Activated effector memory CD4-positive, alpha-beta T cell treated with Interleukin-2 at 50 U/mL for 16 hours (primary cell): Measurements from ENCODE around the gene KCNE3.

ENCODE experiments used
- DNase-seq: peaks from one replicate; pipeline ENCODE4 v3.0.0-alpha.2; 2020

KCNE3 gene, protein sequence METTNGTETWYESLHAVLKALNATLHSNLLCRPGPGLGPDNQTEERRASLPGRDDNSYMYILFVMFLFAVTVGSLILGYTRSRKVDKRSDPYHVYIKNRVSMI

DNA sequence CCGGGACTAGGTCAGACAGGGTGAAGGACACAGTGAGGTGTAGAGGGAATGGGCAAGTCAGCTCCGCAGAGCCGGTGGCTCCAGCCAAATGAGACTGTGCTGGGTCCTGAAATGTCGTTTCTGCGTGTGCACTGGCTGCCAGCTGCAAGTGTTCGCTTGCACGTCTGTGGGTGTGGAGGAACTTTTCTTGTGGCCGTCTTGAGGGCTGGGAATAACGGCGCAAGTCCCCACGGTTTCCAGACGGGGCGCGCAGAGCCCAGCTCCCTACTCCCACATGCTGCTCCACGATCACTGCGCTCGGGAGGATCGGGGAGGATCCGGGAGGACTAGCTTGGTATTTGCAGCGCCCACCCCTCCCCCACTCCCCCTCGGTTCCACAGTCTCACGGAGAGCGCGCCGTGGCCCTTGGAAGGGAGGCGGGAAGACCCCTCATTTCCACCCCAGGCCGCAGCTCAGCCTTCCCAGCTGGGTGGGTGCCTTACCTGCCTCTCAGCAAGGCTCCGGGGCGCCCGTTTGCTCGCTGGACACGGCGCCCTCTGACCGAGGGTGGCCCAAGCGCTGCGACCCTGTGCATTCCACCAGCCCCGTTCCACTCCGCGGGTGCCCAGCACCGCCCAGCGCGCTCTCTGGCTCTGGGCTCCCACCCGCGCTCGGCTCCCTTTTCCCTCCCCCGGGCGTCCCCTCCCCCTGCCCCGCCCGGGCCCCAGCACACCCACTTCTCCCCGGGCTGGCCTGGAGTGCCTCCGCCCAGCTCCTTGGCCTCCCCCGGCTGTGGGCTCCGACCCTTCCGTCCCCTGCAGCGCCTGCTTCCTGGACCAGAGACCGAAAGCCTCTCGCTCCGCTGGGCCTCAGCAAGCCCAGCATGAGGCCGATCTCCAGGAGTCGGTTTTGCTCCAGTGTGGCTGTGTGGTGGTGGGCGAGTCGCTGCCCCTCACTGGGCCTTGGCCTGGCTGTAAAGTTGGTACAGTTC is at the start of gene KCNE3:
KCNE3 (minus strand) TSS at position 634 of the 970 bp plus-strand sequence. CDS start 9,986 bp downstream, outside the sequence.
- no peak for DNase-seq

DNA sequence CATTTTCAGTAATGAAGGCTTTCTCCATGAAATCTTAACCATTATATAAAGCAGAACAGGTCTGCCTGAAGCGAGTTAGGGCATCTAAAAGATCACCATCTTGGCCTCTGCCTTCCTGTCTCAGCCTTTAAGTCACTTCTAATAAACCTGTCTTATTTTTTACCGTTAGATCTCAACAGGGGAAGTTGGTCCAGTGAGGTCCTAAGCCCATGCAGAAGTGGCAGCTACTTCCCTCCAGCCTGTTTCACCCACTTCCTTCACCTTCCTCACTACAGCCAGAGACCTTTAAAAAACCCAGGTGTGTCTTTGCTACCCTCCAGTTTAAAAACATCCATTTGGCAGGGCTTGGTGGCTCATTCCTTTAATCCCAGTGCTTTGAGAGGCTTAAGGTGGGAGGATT is 40.2 kb upstream of the KCNE3 start:
- DNase-seq, result no peak

DNA sequence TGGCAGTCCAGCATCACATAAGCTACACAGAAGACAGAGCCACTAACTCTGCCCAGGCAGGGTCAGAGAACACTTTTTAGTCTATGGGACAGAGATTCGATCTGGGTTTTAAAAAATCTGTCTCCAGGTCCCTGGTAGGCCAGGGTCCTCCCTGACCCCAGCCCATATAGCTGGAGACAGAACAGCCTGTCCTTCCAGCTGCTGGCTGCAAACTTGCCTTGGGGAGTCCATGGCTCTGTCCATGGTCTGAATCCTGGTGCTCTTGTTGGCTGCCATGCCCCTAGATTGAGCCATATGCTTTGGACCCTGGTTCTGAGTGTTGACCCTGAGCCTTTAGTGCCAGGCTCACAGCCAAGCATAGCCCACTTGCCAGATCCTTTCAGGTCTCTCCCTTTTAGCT is 39.5 kb upstream of the KCNE3 start:
- DNase-seq, result no peak

DNA sequence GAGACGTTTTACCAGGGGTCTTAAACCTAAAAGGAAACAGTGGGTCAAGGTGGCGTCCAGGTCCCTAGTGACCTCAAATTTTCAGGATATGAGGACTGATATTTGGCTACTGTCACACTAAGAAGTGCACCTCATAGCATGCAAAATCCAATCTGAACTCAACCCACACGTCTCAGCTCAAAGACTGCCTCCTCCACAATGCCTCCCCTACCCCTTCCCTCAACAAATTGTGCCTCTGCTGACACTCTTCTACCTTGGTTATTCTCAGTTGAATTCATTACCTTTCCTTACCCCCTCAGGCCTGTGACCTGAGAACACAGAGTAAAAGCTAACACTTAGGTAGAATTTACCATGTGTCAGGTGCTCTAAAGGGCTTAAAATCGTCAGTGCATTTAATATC is 38.6 kb upstream of the KCNE3 start:
- no peak for DNase-seq

- DNase-seq, result no peak
These were observed 36.8 kb upstream of the KCNE3 start for GRCh38 chr11:74504100-74504691.

- DNase-seq, result no peak
These were observed 27.6 kb upstream of the KCNE3 start for GRCh38 chr11:74494916-74495315.

GRCh38 chr11:74493791-74494630 is 26.7 kb upstream of the KCNE3 start:
- DNase-seq, result no peak

GRCh38 chr11:74492974-74493790 is 25.8 kb upstream of the KCNE3 start, which contains the start of gene LIPT2:
Gene LIPT2, minus strand, starts transcription at chr11:74493724. Its CDS starts 21 bp downstream, at chr11:74493703.
- DNase-seq, result peak; percentile 97

DNA sequence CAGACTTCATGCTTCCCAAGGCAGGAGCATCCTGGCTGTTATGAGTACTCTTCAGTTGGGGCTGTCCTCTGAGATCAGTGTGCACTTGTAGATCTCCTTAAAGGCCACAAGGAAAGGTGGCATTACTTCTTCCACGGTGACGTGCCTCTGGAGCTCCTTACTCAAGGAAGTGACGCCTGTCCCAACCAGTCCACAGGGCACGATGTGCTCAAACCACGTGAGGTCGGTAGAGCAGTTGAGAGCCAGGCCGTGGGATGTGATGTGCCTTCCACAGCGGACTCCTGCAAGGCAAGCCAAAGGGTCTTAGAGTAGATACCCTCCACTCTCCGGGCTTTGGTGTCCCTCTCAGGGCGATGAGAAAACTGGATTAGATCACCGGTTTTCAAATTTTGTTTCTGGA is 24.7 kb upstream of the KCNE3 start:
- DNase-seq, result no peak

- DNase-seq, result no peak
These were observed 23.6 kb upstream of the KCNE3 start for GRCh38 chr11:74490941-74491340.

GRCh38 chr11:74487875-74488274 is 20.5 kb upstream of the KCNE3 start:
- no peak for DNase-seq

DNA sequence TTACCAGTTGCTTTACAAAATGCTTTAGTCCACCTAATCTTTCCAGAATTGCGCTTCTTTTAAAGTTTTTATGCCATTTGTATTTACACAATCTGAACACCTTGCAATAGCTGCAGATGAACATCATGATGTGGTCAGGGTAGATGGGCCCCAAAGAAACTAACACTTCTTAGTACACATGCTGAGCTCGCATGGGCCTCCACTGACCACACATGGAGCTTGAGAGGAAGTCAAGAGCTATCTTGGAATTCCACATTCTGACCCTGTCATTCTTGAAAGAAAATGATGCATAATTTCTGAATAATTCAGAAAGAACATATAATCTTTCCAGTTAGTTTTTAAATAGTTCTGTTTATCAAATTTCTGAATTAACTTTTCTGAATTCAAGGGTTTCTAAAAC is 18.5 kb upstream of the KCNE3 start:
- no peak for DNase-seq

DNA sequence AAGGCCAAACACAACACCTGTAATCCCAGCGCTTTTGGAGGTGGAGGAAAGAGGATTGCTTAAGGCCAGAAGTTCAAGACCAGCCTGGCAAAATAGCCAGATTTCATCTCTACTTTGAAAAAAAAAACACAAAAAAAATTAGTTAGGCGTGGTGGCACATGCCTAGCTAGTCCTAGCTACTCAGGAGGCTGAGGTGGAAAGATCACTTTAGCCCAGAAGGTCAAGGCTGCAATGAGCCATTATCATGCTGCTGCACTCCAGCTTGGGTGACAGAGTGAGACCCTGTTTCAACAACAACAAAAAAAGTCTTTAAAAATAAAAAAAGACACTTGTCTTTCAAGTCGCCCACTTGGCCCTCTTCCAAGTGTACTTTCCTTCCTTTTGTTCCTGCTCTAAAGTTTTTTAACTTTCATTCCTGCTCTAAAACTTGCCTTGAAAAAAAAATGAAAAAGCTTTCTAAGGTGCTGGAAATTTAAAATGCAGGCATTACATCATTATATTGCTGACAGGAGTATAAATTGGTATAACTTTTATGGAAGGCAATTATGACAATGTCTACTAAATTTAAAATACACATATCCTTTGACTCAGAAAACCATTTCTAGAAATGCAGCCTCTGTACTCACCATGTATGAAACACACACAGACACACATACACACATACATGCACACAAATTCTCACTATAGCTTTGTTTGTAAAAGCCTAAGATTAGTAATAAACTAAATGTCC is 13.5 kb upstream of the KCNE3 start:
- no peak for DNase-seq

DNA sequence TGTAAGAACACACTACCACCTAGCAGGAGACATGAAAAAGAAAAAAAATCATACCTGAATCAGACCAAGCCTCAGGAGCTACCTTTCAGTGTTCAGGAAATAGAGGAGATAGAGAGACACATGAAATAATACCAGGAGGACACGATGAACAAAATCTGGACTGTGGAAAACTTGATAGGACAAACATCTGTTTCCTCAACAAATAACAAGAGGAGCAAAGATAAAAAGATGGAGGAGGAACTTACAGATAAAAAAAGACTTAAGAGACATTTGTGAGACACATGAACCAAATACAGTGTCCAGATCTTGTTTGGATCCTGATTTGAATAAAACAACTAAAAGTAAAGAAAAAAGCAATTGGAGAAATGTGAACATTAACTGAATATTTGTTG is 12.4 kb upstream of the KCNE3 start:
- no peak for DNase-seq

GRCh38 chr11:74478877-74479731 is 11.8 kb upstream of the KCNE3 start:
- DNase-seq, result no peak

GRCh38 chr11:74476536-74476935 is 9.2 kb upstream of the KCNE3 start:
- DNase-seq, result no peak

- no peak for DNase-seq
These were observed 7.0 kb upstream of the KCNE3 start for GRCh38 chr11:74474316-74474715.

- DNase-seq, result no peak
These were observed 6.2 kb upstream of the KCNE3 start for GRCh38 chr11:74473382-74474173.

DNA sequence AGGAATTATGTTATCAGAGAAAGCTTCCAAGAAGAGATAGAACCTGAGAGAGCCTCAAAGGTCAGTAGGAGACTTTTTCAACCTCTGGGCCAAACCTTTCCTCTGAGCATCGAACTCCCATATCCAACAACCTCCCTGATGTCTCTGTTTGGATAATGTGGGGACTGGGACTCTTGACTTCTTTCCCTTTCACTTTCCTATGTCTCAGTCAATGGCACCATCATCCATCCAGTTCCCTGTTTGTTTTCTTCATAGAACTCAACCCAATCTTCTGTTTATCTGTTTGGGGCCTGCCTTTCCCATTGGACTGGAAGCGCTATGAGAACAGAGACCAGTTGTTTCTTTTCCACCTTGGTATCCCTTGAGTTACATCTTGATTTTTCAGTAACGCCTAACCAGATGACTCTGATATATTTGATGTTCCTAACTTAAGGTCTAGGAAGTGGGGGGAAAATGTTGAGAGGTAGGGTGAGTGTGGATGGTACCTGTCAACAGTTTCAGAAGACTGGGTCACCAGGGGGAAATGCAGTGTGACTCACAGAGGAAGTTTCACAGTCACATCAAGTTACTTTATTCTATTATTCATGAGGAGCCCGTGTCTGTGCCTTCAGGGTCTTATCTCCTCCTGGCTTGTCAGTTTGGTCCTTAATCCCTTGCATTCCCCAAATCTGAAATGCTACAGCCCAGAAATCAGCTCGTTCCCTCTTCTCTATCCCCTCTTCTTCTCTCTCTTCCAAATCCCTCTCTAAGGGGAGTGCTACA is 4.5 kb upstream of the KCNE3 start:
- no peak for DNase-seq
